WERI-Rb-1 (cell line): ENCODE results near the gene SNTA1.
"Not testable (repeated sequence)": the region's sequence is repeated elsewhere in the genome, so short reads cannot be mapped to it uniquely, and the experiment has no call there.

ENCODE experiments used
- DNase-seq: peaks from one replicate; pipeline ENCODE4 v3.0.0-alpha.2; 2020
- H3K27ac ChIP-seq: fragments of 250-450 bp; sonication (Bioruptor Pico); 2 replicates; pipeline ENCODE4 v1.5.1; 2020; ENCODE audit warnings: mild to moderate bottlenecking, moderate library complexity
- H3K27me3 ChIP-seq: fragments of 250-450 bp; sonication (Bioruptor Pico); 2 replicates; pipeline ENCODE4 v1.5.1; 2021; ENCODE audit warnings: mild to moderate bottlenecking, low read depth, moderate library complexity; ENCODE audit not compliant: insufficient read depth, severe bottlenecking
- H3K36me3 ChIP-seq: fragments of 250-450 bp; sonication (Bioruptor Pico); 2 replicates; pipeline ENCODE4 v1.5.1; 2020; ENCODE audit warnings: mild to moderate bottlenecking, moderate library complexity
- H3K4me3 ChIP-seq: 2 replicates; pipeline ENCODE4 v1.5.1; 2011; ENCODE audit warnings: low read depth, mild to moderate bottlenecking, control low read depth, low read length
- H3K9me3 ChIP-seq: fragments of 250-450 bp; sonication (Bioruptor Pico); 2 replicates; pipeline ENCODE4 v1.5.1; 2021; ENCODE audit warnings: mild to moderate bottlenecking, moderate library complexity; ENCODE audit not compliant: severe bottlenecking
- TF ChIP-seq, protein P1 (sequence below): IDR thresholded peaks from 2 replicates; pipeline ENCODE4 v1.5.1; 2011; ENCODE audit warnings: low read depth, mild to moderate bottlenecking, control low read depth, inconsistent platforms, low read length

Gene SNTA1

DNA sequence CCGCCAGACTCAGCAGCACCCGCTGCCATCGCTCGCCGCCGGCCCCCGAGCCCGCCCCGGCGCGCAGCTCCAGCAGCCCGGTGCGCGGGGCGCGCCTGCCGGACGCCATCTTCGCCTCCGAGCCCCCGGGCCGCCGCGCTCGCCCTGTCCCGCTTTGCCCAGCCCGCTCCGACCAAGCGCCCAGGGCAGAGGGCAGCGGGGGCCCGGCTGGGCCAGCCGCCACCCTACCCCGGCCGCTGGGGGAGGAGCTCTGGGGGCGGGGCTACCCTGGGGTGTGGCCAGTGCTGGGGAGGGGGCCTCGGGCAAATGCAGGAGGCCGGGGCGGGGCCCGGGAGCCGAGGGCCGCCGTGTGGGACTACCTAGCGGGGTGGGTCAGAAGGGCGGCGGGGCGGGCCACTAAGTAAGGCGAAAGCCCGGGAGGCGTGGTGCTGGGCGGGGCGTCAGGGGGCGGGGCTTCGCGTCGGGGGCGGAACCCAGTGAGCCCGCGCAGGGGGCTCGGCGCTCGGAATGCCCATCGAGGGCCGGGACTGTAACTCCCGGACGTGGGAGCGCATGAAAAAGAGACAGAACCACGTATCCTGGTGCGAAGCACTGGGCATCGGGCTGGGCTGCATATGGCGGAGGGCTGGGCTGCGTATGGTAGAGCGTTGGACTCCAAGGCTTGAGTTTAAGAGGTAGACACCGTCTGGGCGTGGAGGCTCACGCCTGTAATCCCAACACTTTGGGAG is at the start of gene SNTA1:
Gene SNTA1, minus strand, starts transcription at position 252 of the 728 bp plus-strand sequence. Its CDS starts 143 bp downstream, at position 109.
- DNase-seq, result peak; percentile 98
- Histone ChIP-seq H3K9me3 (peaks cover 5% of the 10 kb centered on the region), H3K36me3 (no peaks in the 10 kb centered on the region), H3K27ac (peak within 1 kb of the TSS; percentile 84), H3K4me3 (peak within 1 kb of the TSS; percentile 51), H3K27me3 (no peaks in the 10 kb centered on the region)
- TF ChIP-seq, protein P1, sequence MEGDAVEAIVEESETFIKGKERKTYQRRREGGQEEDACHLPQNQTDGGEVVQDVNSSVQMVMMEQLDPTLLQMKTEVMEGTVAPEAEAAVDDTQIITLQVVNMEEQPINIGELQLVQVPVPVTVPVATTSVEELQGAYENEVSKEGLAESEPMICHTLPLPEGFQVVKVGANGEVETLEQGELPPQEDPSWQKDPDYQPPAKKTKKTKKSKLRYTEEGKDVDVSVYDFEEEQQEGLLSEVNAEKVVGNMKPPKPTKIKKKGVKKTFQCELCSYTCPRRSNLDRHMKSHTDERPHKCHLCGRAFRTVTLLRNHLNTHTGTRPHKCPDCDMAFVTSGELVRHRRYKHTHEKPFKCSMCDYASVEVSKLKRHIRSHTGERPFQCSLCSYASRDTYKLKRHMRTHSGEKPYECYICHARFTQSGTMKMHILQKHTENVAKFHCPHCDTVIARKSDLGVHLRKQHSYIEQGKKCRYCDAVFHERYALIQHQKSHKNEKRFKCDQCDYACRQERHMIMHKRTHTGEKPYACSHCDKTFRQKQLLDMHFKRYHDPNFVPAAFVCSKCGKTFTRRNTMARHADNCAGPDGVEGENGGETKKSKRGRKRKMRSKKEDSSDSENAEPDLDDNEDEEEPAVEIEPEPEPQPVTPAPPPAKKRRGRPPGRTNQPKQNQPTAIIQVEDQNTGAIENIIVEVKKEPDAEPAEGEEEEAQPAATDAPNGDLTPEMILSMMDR, result no peak

DNA sequence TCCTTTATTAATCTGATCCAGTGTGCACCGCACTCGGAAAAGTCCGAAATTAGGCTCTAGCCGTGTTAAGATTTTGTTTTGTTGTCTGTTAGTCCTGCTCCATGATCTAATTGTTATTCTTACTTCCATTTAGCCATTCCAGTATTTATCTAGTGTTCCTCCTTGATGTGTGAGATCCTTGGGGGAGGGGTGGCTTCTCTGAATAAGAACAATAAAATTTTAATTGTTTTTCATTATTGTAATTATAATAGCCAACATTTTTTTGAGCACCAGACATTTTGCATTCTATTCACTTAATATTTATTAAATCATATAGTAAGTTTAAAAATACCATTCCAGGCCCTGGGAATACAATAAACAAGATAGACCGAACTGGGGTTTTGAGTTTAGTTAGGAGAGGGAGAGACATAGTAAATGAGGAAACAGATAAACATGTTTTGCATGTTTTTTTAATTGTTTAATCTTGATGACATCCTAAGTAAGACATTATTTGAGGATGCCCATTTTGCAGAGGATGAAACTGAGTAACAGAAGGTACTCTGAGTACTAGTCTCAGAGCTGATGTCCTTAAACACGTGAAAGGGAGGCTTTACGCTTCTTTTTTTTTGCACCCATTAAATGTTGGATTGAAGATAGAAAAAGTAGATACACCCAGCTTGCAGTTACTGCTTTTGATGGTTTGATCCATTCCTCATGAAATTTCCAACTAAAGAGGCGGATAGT is 47.5 kb upstream of the SNTA1 start:
- H3K4me3 ChIP-seq, result peak overlapping the region; percentile 81
- TF ChIP-seq, protein P1, result no peak
- H3K9me3 ChIP-seq, result no peaks in the 10 kb centered on the region
- H3K36me3 ChIP-seq, result peaks cover 15% of the 10 kb centered on the region
- H3K27ac ChIP-seq, result peak overlapping the region; percentile 88; the same call in 1 of the 2 replicates
- DNase-seq, result no peak
- no peaks in the 10 kb centered on the region for H3K27me3 ChIP-seq

DNA sequence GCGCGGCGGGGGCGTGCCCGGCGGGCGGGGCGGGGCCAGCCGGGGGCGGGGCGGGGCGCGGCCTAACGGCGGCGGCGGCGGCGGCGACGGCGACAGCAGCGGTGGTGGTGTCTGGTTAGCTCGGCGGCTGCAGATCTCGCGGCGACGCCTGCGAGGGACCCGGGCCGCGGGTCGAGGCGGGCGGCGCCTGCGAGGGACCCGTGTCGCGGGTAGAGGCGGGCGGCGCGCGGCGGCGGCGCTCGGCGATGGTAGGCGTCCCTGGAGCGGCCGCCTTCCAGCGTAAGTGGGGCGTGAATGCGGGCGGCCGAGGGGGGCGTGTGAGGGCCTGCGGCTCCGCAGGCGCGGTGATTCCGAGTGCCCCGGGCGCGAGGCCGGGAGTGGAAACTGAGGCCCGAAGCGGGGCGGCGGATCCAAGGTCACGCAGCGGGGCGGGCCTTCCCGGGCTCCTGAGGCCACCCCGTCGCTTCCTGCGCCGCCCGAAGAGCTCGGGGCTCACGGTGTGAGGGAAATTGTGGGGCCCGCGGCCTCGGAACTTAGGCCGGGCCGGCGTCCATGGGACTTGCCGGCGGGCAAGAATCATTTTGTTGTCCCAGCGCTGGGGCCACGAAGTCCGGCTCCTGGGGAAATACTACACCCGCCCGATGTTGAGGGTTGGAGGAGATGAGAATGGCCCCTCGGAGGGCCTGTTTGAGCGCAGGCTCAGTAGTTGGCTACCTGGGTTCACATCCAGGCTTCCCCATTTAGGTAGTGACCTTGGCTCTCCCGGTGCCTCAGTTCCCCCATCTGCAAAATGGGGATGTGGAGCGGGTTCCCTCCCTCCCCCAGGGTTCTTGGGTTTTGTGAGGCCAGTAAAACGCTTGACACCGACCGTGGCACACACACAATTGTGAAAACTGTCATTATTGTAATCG is 46.7 kb upstream of the SNTA1 start, which contains the start of gene CBFA2T2:
Gene CBFA2T2, plus strand, starts transcription at position 74 of the 911 bp plus-strand sequence. Its CDS starts 172 bp downstream, at position 246.
- H3K27ac ChIP-seq, result peak within 1 kb of the TSS; percentile 88
- no peaks in the 10 kb centered on the region for H3K9me3 ChIP-seq
- TF ChIP-seq, protein P1, result no peak
- no peaks in the 10 kb centered on the region for H3K27me3 ChIP-seq
- H3K4me3 ChIP-seq, result peak within 1 kb of the TSS; percentile 81
- peaks cover 11% of the 10 kb centered on the region for H3K36me3 ChIP-seq
- DNase-seq, result no peak

DNA sequence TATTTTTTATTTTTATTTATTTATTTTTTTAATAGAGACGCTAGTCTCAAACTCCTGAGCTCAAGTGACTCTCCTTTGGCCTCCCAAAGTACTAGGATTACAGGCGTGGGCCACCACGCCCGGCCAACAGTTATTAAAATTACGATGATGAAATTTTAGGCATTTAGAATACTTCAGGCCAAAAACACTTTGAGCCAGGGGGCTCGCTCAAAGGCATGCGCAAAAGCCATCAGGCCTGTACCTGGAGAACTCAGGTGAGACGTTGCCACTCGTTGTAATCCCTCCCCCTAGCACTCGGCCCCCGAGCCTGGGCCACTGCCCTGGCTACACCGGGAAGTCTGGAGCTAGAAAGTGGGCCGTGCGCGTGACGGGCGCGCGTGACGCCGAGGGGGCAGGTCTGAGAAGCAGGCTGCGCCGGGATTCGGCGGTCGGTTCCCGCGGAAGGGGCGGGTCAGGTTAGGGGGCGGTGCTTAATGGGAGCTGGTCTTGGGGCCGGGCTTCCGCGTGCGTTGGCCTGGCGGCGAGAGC is 46.0 kb upstream of the SNTA1 start:
- peak; percentile 99 for DNase-seq
- H3K27me3 ChIP-seq, result no peaks in the 10 kb centered on the region
- no peaks in the 10 kb centered on the region for H3K9me3 ChIP-seq
- H3K4me3 ChIP-seq, result peak overlapping the region; percentile 43
- peaks cover 8% of the 10 kb centered on the region for H3K36me3 ChIP-seq
- peak overlapping the region; percentile 75 for H3K27ac ChIP-seq
- TF ChIP-seq, protein P1, result no peak

DNA sequence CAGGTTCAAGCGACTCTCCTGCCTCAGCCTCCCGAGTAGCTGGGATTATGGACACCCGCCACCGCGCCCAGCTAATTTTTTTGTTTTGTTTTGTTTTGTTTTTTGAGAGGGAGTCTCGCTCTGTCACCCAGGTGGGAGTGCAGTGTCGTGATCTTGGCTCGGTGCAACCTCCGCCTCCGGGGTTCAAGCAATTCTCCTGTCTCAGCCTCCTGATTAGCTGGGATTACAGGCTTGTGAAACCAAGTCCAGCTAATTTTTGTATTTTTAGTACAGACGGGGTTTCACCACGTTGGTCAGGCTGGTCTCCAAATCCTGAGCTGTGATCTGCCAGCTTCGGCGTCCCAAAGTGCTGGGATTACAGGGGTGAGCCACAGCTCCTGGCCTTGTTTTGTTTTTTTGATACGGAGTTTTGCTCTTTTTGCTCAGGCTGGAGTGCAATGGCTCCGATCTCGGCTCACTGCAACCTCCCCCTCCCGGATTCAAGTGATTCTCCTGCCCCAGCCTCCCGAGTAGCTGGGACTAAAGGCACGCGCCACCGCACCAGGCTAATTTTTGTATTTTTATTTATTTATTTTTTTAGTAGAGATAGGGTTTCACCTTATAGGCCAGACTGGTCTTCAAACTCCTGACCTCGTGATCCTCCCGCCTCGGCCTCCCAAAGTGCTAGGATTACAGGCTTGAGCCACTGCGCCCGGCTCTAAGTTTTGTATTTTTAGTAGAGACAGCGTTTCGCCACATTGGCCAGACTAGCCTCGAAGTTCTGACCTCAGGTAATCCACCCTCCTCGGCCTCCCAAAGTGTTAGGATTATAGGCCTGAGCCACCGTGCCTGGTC is 45.3 kb upstream of the SNTA1 start:
- H3K36me3 ChIP-seq, H3K9me3 ChIP-seq, H3K27me3 ChIP-seq, DNase-seq: not testable (repeated sequence)
- Histone ChIP-seq H3K4me3 (peak overlapping the region; percentile 43), H3K27ac (peak overlapping the region; percentile 75)
